ENCODE results near the gene E2F4. TPM values are rescaled to one million over a fixed set of nuclear protein-coding genes. Genes with fewer than 3 reads are reported as not detected.

The E2F4 gene
- total and polyA plus RNA-seq, 3 donors from 2014 or later = 72.5 to 126 (median 110) TPM

GRCh38 chr16:67202426-67202825 lies 10.5 kb downstream of the E2F4 start:
- TF ChIP-seq POLR2A (IDR thresholded peaks at IDR 0.05) = no peak
- TF ChIP-seq CTCF (IDR thresholded peaks at IDR 0.05) = no peak
- H3K4me1 ChIP-seq = peaks cover 23% of the 10 kb centered on the region
- WGBS, 2 donors = 68 to 94% methylated on average over 3 to 12 of the region's 12 CpGs
- H3K4me3 ChIP-seq = no peak overlapping the region
- H3K36me3 ChIP-seq (ENCODE audit: low read depth, missing control alignments) = no peaks in the 10 kb centered on the region
- H3K27ac ChIP-seq = no peak overlapping the region
- no peaks in the 10 kb centered on the region for H3K9me3 ChIP-seq
- no peaks in the 10 kb centered on the region for H3K27me3 ChIP-seq
- intact Hi-C loops (cut with DNase I; ENCODE audit: low total_unique reads) = no loop called here
- no peak for DNase-seq

- intact Hi-C loops (cut with DNase I; ENCODE audit: low total_unique reads) = no loop called here
- TF ChIP-seq POLR2A (IDR thresholded peaks at IDR 0.05) = no peak
- no peak for TF ChIP-seq CTCF (IDR thresholded peaks at IDR 0.05)
- no peak overlapping the region for H3K27ac ChIP-seq
- H3K27me3 ChIP-seq = no peaks in the 10 kb centered on the region
- H3K36me3 ChIP-seq (ENCODE audit: low read depth, missing control alignments) = no peaks in the 10 kb centered on the region
- H3K9me3 ChIP-seq = no peaks in the 10 kb centered on the region
- 94 to 95% methylated on average over 11 to 23 of the region's 23 CpGs for WGBS, 2 donors
- no peak for DNase-seq
- H3K4me3 ChIP-seq = no peak overlapping the region
- H3K4me1 ChIP-seq = peaks cover 25% of the 10 kb centered on the region
Observed at GRCh38 chr16:67202956-67203493, 11.1 kb downstream of the E2F4 start.

GRCh38 chr16:67204076-67204475 lies 12.1 kb downstream of the E2F4 start:
- H3K27ac ChIP-seq = no peak overlapping the region
- H3K4me1 ChIP-seq = peaks cover 17% of the 10 kb centered on the region
- 76 to 84% methylated on average over 3 to 4 of the region's 4 CpGs for WGBS, 2 donors
- no peaks in the 10 kb centered on the region for H3K9me3 ChIP-seq
- TF ChIP-seq CTCF (IDR thresholded peaks at IDR 0.05) (no peak), POLR2A (IDR thresholded peaks at IDR 0.05) (no peak)
- H3K4me3 ChIP-seq = no peak overlapping the region
- intact Hi-C loops (cut with DNase I; ENCODE audit: low total_unique reads) = no loop called here
- no peaks in the 10 kb centered on the region for H3K27me3 ChIP-seq
- no peak for DNase-seq
- H3K36me3 ChIP-seq (ENCODE audit: low read depth, missing control alignments) = no peaks in the 10 kb centered on the region

GRCh38 chr16:67206129-67206837 lies 14.3 kb downstream of the E2F4 start:
- Histone ChIP-seq H3K4me1 (peaks cover 14% of the 10 kb centered on the region), H3K27ac (no peak overlapping the region), H3K9me3 (no peaks in the 10 kb centered on the region), H3K36me3 (ENCODE audit: low read depth, missing control alignments) (no peaks in the 10 kb centered on the region), H3K4me3 (no peak overlapping the region), H3K27me3 (no peaks in the 10 kb centered on the region)
- intact Hi-C loops (cut with DNase I; ENCODE audit: low total_unique reads) = no loop called here
- 95% methylated on average over 8 of the region's 8 CpGs for WGBS, 2 donors
- no peak for DNase-seq
- TF ChIP-seq CTCF (IDR thresholded peaks at IDR 0.05) (no peak), POLR2A (IDR thresholded peaks at IDR 0.05) (no peak)

GRCh38 chr16:67206838-67207248 lies 14.9 kb downstream of the E2F4 start:
- H3K4me3 ChIP-seq = no peak overlapping the region

More at GRCh38 chr16:67206838-67207248, 14.9 kb downstream of the E2F4 start:
- Histone ChIP-seq H3K27me3 (no peaks in the 10 kb centered on the region), H3K36me3 (ENCODE audit: low read depth, missing control alignments) (no peaks in the 10 kb centered on the region), H3K27ac (no peak overlapping the region), H3K4me1 (peaks cover 14% of the 10 kb centered on the region), H3K9me3 (no peaks in the 10 kb centered on the region)
- TF ChIP-seq POLR2A (IDR thresholded peaks at IDR 0.05) = no peak
- no peak for TF ChIP-seq CTCF (IDR thresholded peaks at IDR 0.05)
- intact Hi-C loops (cut with DNase I; ENCODE audit: low total_unique reads) = no loop called here
- DNase-seq = no peak
- 71 to 82% methylated on average over 1 to 3 of the region's 3 CpGs for WGBS, 2 donors

All from testis (tissue), 3 donors.